ENCODE measurements around the gene IQSEC2. TPM values are rescaled to one million over a fixed set of nuclear protein-coding genes. Genes with fewer than 3 reads are reported as not detected.

Gene IQSEC2
- total RNA-seq, 2 donors from 2014 or later = 8.3 to 9.4 TPM

- peak; percentile 62 for DNase-seq (ENCODE audit: low spot score)
- intact Hi-C loops (cut with DNase I) = no loop called here
Measured at GRCh38 chrX:53223955-53224859, 57.2 kb downstream of the IQSEC2 start.

- no peak for DNase-seq (ENCODE audit: low spot score)
- intact Hi-C loops (cut with DNase I) = no loop called here
Measured at GRCh38 chrX:53223068-53223693, 58.2 kb downstream of the IQSEC2 start.

Other genes starting within 250 kb of the IQSEC2 start
- 1 to 10 TPM; 2.7 to 3.7 TPM for gene GPR173, start 232.8 kb downstream of the IQSEC2 start, total RNA-seq
- 10 to 100 TPM; 59.3 to 67.9 TPM for gene TSPYL2, start 199.2 kb downstream of the IQSEC2 start, total RNA-seq
- gene KANTR, start 187.4 kb downstream of the IQSEC2 start, total RNA-seq = 10 to 100 TPM; 10.2 to 10.5 TPM
- 10 to 100 TPM; 66.0 to 77.8 TPM for gene KDM5C, start 56.4 kb downstream of the IQSEC2 start, total RNA-seq
- gene SMC1A, start 141.1 kb upstream of the IQSEC2 start, total RNA-seq = 10 to 100 TPM; 46.2 to 52.0 TPM
- under 1 TPM; 0.19 to 0.56 TPM for gene RIBC1, start 141.3 kb upstream of the IQSEC2 start, total RNA-seq
- 10 to 100 TPM; 67.7 to 72.7 TPM for gene HSD17B10, start 152.8 kb upstream of the IQSEC2 start, total RNA-seq

All from posterior vena cava (tissue), 2 donors.